ENCODE results near the gene ZBTB6. TPM values are rescaled to one million over a fixed set of nuclear protein-coding genes. Genes with fewer than 3 reads are reported as not detected.

The ZBTB6 gene
- total and polyA plus RNA-seq, 2 of the 13 experiments (the other 11 are each of a cell fraction or from before 2014, with no cell fraction given): 3.7 to 7.1 TPM

DNA sequence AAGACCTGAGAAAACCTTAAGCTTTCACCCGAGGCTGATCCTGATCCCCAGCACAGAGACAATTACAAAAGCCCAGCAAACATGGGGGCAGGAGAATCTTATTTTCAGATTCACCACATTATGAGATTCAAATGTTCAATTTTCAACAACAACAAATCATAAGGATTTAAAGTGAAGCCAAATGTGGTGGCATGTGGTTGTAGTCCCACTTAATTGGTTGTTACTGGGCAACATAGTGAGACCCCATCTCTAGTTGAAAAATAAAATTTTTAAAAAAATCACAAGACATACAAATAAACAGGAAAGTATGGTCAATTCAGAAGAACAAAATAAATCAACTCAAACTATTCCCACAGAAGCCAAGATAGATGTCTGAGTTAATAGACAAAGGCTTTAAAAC, 23.8 kb upstream of the ZBTB6 start:
- ChIA-PET POLR2A (interaction anchor here (1.4 to 2.6 kb wide), 2 partner anchors 23 to 32 kb away, joined by 7 to 20 read pairs; partner anchors contain the start of genes RC3H2 and ZBTB6), CTCF (ENCODE audit: low intra/inter-chr PET ratio, low total read pairs) (no interaction called here)
- peaks cover 0 to 3% of the 10 kb centered on the region in 2 experiments; a peak in 1 of 5 replicates for H3K27me3 ChIP-seq (ENCODE audit: control insufficient read depth in 1 of 2, insufficient read depth in 2 of 2, low read length in 2 of 2)
- no peak for ATAC-seq
- H3K4me3 ChIP-seq (replicated peaks in 1 of 3; ENCODE audit: insufficient read depth in 1 of 3, low read depth in 2 of 3, low read length in 3 of 3): peak overlapping the region in 1 of 3 experiments; percentile 1; a peak in 1 of 6 replicates
- H3K9me3 ChIP-seq (ENCODE audit: low read length): no peaks in the 10 kb centered on the region
- H2AFZ ChIP-seq (ENCODE audit: low read length): no peak overlapping the region
- peaks cover 46% of the 10 kb centered on the region for H3K4me1 ChIP-seq (ENCODE audit: insufficient read depth, low read length)
- H3K36me3 ChIP-seq (replicated peaks in 1 of 2; ENCODE audit: control insufficient read depth in 1 of 2, insufficient read depth in 2 of 2, low read length in 2 of 2): peaks cover 0 to 8% of the 10 kb centered on the region in 2 experiments; a peak in 2 of 5 replicates
- WGBS (ENCODE audit: low lambda C conversion rate): 11% methylated on average over 1 of the region's 1 CpG
- no peak for DNase-seq (ENCODE audit: low spot score)
- H3K4me2 ChIP-seq (ENCODE audit: low read depth, low read length): peak overlapping the region; percentile 63
- TF ChIP-seq ZNF121 (CRISPR knock-in tag; IDR thresholded peaks at IDR 0.05) (peak; percentile 77), ZNF597 (CRISPR knock-in tag; IDR thresholded peaks at IDR 0.05) (no peak), HNF4G (IDR thresholded peaks at IDR 0.05; ENCODE audit: borderline replicate concordance, low read depth, low read length) (no peak), HNF4G (CRISPR knock-in tag; IDR thresholded peaks at IDR 0.05; ENCODE audit: borderline replicate concordance, low read depth) (no peak), ARNTL (CRISPR knock-in tag; IDR thresholded peaks at IDR 0.05) (no peak), ZGPAT (CRISPR knock-in tag; IDR thresholded peaks at IDR 0.05) (0 out of 2 replicates have a peak, but pooled peaks have one; percentile 5)
- no peaks in the 10 kb centered on the region for H4K20me1 ChIP-seq (ENCODE audit: insufficient read depth, low read length)
- in situ Hi-C loops (cut with HindIII; ENCODE audit: extremely low pct_ligation_motif_present, low pct_unique_long_range_greater_than_20kb) (no loop called here), intact Hi-C loops (cut with micrococcal nuclease; ENCODE audit: unreplicated experiment) (loop anchor here (1.0 kb wide), 1 partner anchor 32 kb away; the partner anchor contains the start of gene RC3H2)
- H3K9ac ChIP-seq (ENCODE audit: insufficient read depth, low read depth, low read length): peak overlapping the region; percentile 33; the same call in 1 of the 2 replicates
- BruUV-seq (replicated peaks): no TSS peak
- peaks cover 41% of the 10 kb centered on the region for H3K79me2 ChIP-seq (ENCODE audit: insufficient read depth, low read length)
- FAIRE-seq: no peak
- peak overlapping the region; percentile 73 for H3K27ac ChIP-seq (ENCODE audit: extremely low read length, insufficient read depth, low read length)

All from HepG2 (cell line).